IPS DF 4.7 (cell line): Measurements from ENCODE around the gene RABEP2.
A peak's percentile ranks its signal among the peaks of the same experiment; 100 is the strongest.
"Not testable (repeated sequence)": the region's sequence is repeated elsewhere in the genome, so short reads cannot be mapped to it uniquely, and the experiment has no call there.

ENCODE experiments used
- DNase-seq: peaks from one replicate; pipeline ENCODE4 v3.0.0-alpha.2; 2013; ENCODE audit warnings: low spot score; ENCODE audit errors: extremely low read depth

The RABEP2 gene

GRCh38 chr16:28924762-28925385 lies at the start of gene RABEP2:
Gene RABEP2, minus strand, starts transcription at chr16:28925238. Its CDS starts 75 bp downstream, at chr16:28925163.
- DNase-seq: peak; percentile 64

GRCh38 chr16:28974437-28975157 lies 49.6 kb upstream of the RABEP2 start, which contains the start of gene SPNS1:
Gene SPNS1, plus strand, starts transcription at chr16:28974778. Its CDS starts 374 bp downstream, at chr16:28975152.
- peak; percentile 80 for DNase-seq

- no peak for DNase-seq
Observed at GRCh38 chr16:28974007-28974436, 49.0 kb upstream of the RABEP2 start.

GRCh38 chr16:28969696-28970095 lies 44.7 kb upstream of the RABEP2 start:
- DNase-seq: not testable (repeated sequence)

- no peak for DNase-seq
Observed at GRCh38 chr16:28967156-28967555, 42.1 kb upstream of the RABEP2 start.

- no peak for DNase-seq
Observed at GRCh38 chr16:28964496-28964895, 39.5 kb upstream of the RABEP2 start.

GRCh38 chr16:28964072-28964471 lies 39.0 kb upstream of the RABEP2 start:
- DNase-seq: no peak

GRCh38 chr16:28958836-28959235 lies 33.8 kb upstream of the RABEP2 start:
- DNase-seq: no peak

- no peak for DNase-seq
Observed at GRCh38 chr16:28958216-28958615, 33.2 kb upstream of the RABEP2 start.

GRCh38 chr16:28951410-28951943 lies 26.4 kb upstream of the RABEP2 start:
- DNase-seq: no peak

GRCh38 chr16:28950648-28951409 lies 25.8 kb upstream of the RABEP2 start, which contains the start of gene NFATC2IP:
Gene NFATC2IP, plus strand, starts transcription at chr16:28950937. Its CDS starts 75 bp downstream, at chr16:28951012.
- DNase-seq: peak; percentile 98

- DNase-seq: no peak
Observed at GRCh38 chr16:28946681-28947080, 21.6 kb upstream of the RABEP2 start.

GRCh38 chr16:28943281-28943680 lies 18.2 kb upstream of the RABEP2 start:
- no peak for DNase-seq

GRCh38 chr16:28939825-28940224 lies 14.8 kb upstream of the RABEP2 start:
- not testable (repeated sequence) for DNase-seq

- DNase-seq: no peak
Observed at GRCh38 chr16:28938721-28939120, 13.7 kb upstream of the RABEP2 start.

- DNase-seq: no peak
Observed at GRCh38 chr16:28937222-28937876, 12.3 kb upstream of the RABEP2 start.

GRCh38 chr16:28936784-28937155 lies 11.7 kb upstream of the RABEP2 start:
- DNase-seq: no peak

- DNase-seq: no peak
Observed at GRCh38 chr16:28935924-28936783, 11.1 kb upstream of the RABEP2 start.

GRCh38 chr16:28935346-28935745 lies 10.3 kb upstream of the RABEP2 start:
- no peak for DNase-seq

GRCh38 chr16:28933171-28933570 lies 8.1 kb upstream of the RABEP2 start:
- no peak for DNase-seq
